ENCODE results near the gene SPOUT1.

SPOUT1 gene

DNA sequence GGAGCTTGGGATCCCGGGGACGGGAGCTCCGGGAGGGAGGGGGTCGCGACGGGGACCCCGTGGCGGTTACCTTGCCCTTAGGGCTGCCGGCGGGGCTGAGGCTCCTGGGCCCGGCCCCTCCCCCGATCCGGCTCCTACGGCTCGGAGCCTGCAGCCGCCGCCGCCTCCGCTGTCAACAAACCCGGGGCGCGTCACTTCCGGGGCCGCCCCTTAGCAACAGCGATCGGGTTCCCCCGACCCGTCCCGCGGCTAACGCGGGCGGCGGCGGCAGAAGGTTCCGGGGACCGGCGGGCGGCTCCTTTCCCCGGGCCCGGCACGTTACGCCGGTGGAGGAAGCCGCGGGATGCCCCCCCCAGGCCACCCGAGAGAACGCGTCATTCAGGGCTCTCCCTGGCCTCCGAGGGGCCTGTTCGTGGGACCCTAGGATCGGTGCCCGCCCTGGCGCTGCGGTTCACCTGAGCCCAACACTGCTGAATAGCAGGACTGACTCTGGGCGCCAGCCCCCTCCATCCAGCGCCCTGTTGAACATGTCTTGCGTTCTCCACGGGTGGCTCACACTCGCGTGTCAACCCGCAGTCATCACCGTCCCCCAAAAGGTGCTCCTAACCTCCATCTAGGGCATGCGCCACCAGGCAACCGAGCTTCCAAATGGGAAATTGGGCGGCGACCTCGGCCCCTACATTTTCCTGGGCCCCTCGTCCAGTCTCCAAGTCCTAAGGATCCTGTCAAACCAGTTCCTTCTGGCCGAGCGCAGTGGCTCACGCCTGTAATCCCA lies 57.7 kb downstream of the SPOUT1 start, which contains the start of gene ZER1:
Gene ZER1, minus strand, starts transcription at position 183 of the 775 bp plus-strand sequence. CDS start 16,362 bp downstream, outside the sequence.
- no peak for DNase-seq (ENCODE audit: low read depth, low spot score)

- no peak for DNase-seq (ENCODE audit: low read depth, low spot score)
These were observed 58.4 kb downstream of the SPOUT1 start for GRCh38 chr9:128771094-128771721.

DNA sequence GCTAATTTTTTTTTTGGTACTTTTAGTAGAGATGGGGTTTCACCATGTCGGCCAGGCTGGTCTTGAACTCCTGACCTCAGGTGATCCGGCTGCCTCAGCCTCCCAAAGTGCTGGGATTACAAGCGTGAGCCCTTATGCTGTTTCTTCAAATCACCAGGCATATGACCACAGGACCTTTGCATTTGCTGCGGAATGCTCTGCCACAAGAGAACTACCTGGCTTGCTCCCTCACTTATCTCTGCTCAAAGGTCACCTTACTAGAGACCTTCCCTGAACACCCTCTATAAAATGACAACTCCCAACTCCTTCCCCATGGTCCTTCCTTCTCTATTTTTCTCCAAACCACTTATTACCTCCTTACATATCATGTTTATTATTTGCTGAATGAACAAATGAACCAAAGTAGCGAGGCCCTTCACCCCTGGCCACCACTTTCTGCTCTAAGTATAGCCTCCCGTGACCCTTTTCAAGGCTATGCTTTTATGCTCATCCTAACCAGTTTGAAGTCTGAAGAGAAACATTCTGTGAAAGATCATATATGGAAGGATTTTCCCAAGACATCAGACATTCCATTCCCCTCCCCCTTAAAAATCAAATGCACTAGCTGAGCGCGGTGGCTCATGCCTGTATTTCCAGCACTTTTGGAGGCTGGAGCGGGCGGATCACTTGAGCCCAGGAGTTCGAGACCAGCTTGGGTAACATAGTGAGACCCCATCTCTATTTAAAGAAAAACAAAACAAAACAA lies 59.1 kb downstream of the SPOUT1 start:
- no peak for DNase-seq (ENCODE audit: low read depth, low spot score)

Data from iPS DF 19.7 (cell line).